GM21619 (cell line): Measurements from ENCODE around the gene EEIG2.

Experiments
- ATAC-seq: cut with Tn5 transposase; IDR thresholded peaks from one replicate; pipeline ENCODE4 v1.9.1; 2021; ENCODE audit not compliant: unreplicated experiment

Gene EEIG2

GRCh38 chr1:108575375-108575774 is 15.5 kb downstream of the EEIG2 start:
- ATAC-seq, result no peak

- no peak for ATAC-seq
Observed at GRCh38 chr1:108583757-108584427, 24.0 kb downstream of the EEIG2 start.

DNA sequence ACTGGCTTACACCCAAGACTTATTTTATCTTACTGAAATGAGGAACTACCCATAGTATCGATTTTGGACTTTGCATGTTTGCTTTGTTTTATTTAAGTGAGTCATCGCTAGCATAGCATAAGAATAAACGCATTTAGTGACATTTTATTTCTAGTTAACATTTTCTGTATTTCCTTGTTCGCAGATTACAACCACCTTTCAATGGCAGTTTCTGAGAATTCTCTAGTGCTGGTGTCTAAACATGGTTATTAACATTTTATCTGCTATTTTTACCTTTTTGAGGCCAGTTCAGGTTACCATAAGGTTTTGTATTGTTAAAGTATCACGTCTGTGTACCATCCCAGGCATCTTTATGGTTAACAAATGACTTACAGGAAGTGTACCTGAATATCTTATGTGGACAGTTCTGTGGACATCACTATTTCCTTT is 24.5 kb downstream of the EEIG2 start:
- ATAC-seq, result no peak

GRCh38 chr1:108585313-108585712 is 25.4 kb downstream of the EEIG2 start:
- no peak for ATAC-seq

GRCh38 chr1:108590441-108590840 is 30.5 kb downstream of the EEIG2 start:
- no peak for ATAC-seq

DNA sequence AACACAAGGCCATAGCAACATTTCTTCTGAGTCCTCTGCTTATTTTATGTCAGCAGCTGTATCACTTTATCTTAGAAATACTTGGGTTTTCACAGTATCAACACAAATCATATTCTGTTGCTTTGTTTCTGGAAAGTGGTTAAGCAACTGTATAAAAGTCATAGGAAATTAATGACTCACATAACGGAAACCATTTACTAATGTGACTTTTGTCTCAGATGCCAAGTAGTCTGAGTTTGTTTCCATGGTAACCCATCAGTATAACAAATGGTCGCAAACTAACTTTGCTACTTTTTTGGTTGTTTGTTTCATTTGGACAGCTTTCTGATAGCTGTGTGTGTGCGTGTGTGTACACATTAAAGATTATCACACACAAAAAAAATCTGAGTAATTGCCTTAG is 31.1 kb downstream of the EEIG2 start:
- no peak for ATAC-seq

GRCh38 chr1:108591466-108591865 is 31.6 kb downstream of the EEIG2 start:
- ATAC-seq, result no peak

DNA sequence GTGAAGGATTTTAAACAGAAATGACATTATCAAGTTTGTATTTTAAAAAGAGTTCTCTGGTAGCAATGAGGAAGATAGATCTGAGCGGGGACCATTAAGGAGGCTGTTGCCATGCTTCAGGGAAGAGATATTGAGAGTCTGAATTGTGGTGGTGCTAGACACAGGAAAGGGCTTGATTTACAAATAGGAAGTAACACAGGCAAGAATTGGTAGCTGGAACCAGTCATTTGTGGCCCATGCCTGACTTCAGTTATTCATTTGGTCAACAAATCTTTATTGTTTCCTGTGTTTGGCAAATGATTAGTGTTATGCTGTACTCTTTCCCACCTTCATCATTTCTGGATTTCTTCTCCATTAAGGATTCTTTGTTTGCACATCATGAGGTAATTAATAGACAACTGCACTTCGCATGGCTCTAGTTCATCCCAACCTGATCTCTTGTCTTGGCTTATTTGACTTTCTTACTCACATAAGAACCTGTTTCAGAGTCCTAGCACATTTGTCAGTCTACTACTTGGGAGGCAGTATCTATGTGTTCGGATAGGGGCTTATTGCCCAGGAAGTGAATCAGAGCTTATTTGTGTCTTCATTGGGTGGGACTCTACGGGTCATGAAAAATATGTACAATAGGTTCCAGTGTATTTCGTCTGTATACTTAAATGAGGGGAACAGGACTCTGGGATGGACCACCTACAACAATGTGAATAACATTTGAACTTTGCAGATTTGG is 32.3 kb downstream of the EEIG2 start:
- ATAC-seq, result no peak

- no peak for ATAC-seq
Observed at GRCh38 chr1:108593448-108593847, 33.5 kb downstream of the EEIG2 start.

- no peak for ATAC-seq
Observed at GRCh38 chr1:108595507-108595906, 35.6 kb downstream of the EEIG2 start.

DNA sequence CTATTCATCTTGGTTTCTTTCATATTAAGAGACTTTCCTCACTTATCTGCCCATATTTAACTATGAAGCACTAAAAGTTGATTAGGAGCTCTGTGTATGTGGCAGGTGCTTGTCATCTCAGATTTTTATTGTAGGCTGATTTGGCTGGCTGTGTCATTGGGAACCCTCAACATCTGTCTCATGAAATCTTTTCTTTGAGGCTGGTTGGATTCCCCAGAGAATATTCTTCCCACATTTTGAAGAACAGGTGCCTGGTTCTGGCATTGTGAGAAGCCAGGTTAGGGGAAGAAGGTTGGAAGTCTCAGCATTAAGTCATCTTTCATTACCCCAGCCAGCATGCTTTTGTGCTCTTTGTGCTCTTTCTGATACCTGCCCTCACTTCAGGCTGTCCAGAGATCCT is 37.1 kb downstream of the EEIG2 start:
- no peak for ATAC-seq

DNA sequence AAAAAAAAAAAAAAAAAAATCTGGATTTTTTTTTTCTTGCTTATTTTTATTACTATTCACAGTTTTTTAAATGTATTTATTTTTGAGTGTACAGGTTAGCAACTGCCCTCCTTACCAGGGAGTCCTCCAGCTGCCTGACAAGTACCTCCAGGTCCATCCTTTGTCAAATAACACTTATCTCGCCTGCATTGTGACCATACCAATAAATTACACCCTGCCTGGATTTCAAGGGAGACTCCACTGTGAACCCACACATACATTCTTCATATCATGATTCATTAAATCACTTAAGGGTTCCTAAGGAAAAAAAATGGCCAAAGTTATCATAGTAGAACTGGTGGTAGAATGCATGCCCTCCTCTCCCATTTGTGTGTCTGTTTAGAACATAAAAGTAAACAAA is 38.4 kb downstream of the EEIG2 start:
- no peak for ATAC-seq

DNA sequence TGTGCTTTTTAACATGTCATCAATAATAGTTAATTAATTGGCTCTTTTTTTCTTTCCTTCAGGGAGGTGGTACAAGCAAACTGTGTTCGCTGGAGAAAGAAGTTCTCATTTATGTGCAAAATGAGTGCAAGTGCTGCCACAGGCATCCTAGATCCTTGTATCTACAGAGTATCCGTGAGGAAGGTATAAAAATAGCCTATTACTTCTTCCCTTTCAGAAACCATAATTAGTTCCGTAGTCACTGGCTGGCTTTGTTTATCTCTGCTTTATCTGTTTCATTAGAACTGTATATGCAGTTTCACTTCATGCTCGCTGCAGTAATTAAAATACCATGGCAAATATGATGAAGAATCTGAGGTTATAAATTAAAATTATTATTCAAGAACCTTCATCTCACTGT is 40.6 kb downstream of the EEIG2 start:
- no peak for ATAC-seq

GRCh38 chr1:108601708-108602410 is 42.0 kb downstream of the EEIG2 start:
- ATAC-seq, result no peak

DNA sequence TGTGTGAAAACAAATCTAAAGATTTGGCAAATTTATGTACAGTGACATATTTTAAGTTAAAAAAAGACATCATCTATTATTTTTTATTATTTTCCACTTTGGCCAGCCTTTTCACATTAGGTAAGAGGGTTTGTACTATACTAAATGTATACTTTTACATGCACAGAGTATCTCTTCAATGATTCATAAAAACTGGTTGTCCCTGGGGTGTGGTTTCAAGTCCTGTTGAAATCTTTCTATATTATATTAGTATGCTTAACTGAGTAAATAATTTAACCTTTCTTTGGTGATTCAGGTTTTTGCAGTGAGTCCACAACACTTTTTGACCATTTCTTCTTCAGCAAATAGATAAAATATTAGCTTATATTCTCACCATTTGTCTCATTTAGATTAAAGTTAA is 45.7 kb downstream of the EEIG2 start:
- no peak for ATAC-seq

DNA sequence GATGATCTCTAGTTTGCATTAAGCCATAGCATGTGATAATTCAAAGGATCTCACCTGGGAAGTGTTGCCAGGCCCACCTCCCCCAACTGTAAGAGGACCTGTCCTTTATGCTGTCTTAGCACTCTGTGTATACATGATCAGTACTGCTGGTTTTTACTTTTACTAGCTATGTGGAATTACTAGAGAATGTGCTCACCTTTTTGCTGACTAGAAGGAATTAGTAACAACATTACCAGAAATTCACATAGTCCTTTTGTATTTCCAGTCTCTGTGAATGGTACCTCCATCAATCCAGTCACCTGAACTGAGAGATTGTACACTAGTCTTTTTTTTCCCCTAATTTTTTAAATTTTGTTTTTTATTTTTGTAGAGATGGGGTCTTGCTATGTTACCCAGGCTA is 46.6 kb downstream of the EEIG2 start:
- ATAC-seq, result no peak

DNA sequence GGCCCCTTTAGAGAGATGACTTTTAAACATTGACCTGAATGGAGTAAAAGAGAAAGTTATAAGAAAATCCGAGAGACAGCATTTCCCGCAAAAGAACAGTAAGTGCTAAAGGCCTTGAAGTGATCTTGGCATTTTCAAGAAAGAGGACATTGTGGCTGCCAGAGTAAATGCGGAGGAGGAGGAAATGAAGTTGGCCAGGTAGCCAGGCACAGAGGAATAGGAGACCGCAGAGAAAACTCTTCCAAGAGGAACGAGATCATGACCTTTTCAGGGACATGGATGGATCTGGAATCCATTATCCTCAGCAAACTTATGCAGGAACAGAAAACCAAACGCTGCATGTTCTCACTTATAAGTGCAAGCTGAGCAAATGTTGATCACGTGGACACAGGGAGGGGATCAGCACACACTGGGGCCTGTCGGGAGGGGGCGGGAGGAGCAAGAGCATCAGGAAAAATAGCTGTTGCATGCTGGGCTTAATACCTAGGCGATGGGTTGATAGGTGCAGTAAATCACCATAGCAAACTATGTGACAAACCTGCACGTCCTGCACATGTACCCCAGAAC is 49.7 kb downstream of the EEIG2 start:
- no peak for ATAC-seq
